ENCODE measurements around the gene RAF1. TPM values are rescaled to one million over a fixed set of nuclear protein-coding genes. Genes with fewer than 3 reads are reported as not detected.
A peak's percentile ranks its signal among the peaks of the same experiment; 100 is the strongest.

RAF1 gene
- total and polyA plus RNA-seq, 2 of the 8 experiments (the other 6 are each of a cell fraction or from before 2014, with no cell fraction given) = 103 to 118 TPM

- H4K5ac ChIP-seq (ENCODE audit: insufficient read length, low read depth, low read length) = no peak overlapping the region
- peaks cover 0 to 4% of the 10 kb centered on the region in 2 experiments for H4K20me1 ChIP-seq (replicated peaks in 1 of 2; ENCODE audit: control insufficient read depth in 1 of 2, insufficient read depth in 2 of 2, low read length in 2 of 2)
- H3K27me3 ChIP-seq (replicated peaks in 1 of 4; ENCODE audit: control insufficient read depth in 3 of 4, extremely low read depth in 1 of 4, insufficient read depth in 3 of 4, low read length in 3 of 4) = no peaks in the 10 kb centered on the region
- H2BK20ac ChIP-seq (ENCODE audit: low read length) = no peak overlapping the region
- peaks cover 5 to 17% of the 10 kb centered on the region in 2 experiments for H3K79me2 ChIP-seq (ENCODE audit: control insufficient read depth in 1 of 2, insufficient read depth in 2 of 2, low read length in 2 of 2)
- no peak overlapping the region for H2BK120ac ChIP-seq (replicated peaks; ENCODE audit: low read depth, low read length)
- TF ChIP-seq RFX5 (IDR thresholded peaks at IDR 0.05; ENCODE audit: borderline replicate concordance, low read depth, low read length) = no peak
- TF ChIP-seq KDM4A (IDR thresholded peaks at IDR 0.05; ENCODE audit: low read depth, low read length, severe bottlenecking) = peak; percentile 36
- 0 out of 2 replicates have a peak, but pooled peaks have one; percentile 30 for TF ChIP-seq TAF1 (IDR thresholded peaks at IDR 0.05; ENCODE audit: low read depth, low read length)
- TF ChIP-seq CHD2 (IDR thresholded peaks at IDR 0.05; ENCODE audit: low read length) = no peak
- TF ChIP-seq CEBPB (IDR thresholded peaks at IDR 0.05; ENCODE audit: low read depth, low read length) = no peak
- TF ChIP-seq POLR2AphosphoS5 (IDR thresholded peaks at IDR 0.05; ENCODE audit: low read depth, low read length) = no peak
- TF ChIP-seq SUZ12 (IDR thresholded peaks at IDR 0.05; ENCODE audit: low read length) = no peak
- H3K14ac ChIP-seq (ENCODE audit: insufficient read length) = no peak overlapping the region
- 42% methylated on average over 26 of the region's 26 CpGs; no CpG with 5 or more reads in 1 of the 2 experiments for WGBS, 2 experiments (ENCODE audit: extremely low coverage in 1 of 2, insufficient coverage in 1 of 2, insufficient read length in 1 of 2, insufficient replicate concordance in 2 of 2, low coverage in 1 of 2, low lambda C conversion rate in 2 of 2, missing lambda C conversion rate in 1 of 2)
- ChIA-PET CTCF (ENCODE audit: partially characterized antibody) (interaction anchor here (0.9 to 1.0 kb wide), 2 partner anchors 13 to 58 kb away, joined by 3 to 5 read pairs; no protein-coding TSS in a partner anchor), POLR2A (ENCODE audit: partially characterized antibody) (interaction anchor here (0.8 to 2.0 kb wide), 8 partner anchors 8 to 69 kb away, joined by 3 to 6 read pairs (median 3); partner anchors contain the start of genes MKRN2OS and TSEN2)
- no peaks in the 10 kb centered on the region for H3K79me1 ChIP-seq (ENCODE audit: low read depth, low read length)
- DNase-seq (ENCODE audit: low read depth in 1 of 2, low spot score in 2 of 2) = peak in 1 of 2 experiments; percentile 56
- H3K56ac ChIP-seq (replicated peaks; ENCODE audit: insufficient read length, low read depth, low read length) = no peak overlapping the region
- H3K4me1 ChIP-seq (replicated peaks in 1 of 4; ENCODE audit: control insufficient read depth in 3 of 4, insufficient read depth in 4 of 4, low read length in 3 of 4) = peaks cover 0 to 6% (median 2%) of the 10 kb centered on the region in 4 experiments; a peak in 2 of 7 replicates
- H2AFZ ChIP-seq (ENCODE audit: low read length) = peak overlapping the region; percentile 90
- no peak for FAIRE-seq
- H4K8ac ChIP-seq (ENCODE audit: extremely low read depth, insufficient read depth, low read length) = peak overlapping the region; percentile 7; the same call in 1 of the 2 replicates
- H2AK5ac ChIP-seq (ENCODE audit: low read depth, low read length) = no peak overlapping the region
- H3K36me3 ChIP-seq (ENCODE audit: control insufficient read depth in 2 of 4, insufficient read depth in 4 of 4, low read length in 3 of 4) = no peaks in the 10 kb centered on the region
- no peak overlapping the region; the same call in 1 of the 2 replicates for H3K18ac ChIP-seq (ENCODE audit: extremely low read depth, low read length)
- H3K4ac ChIP-seq (replicated peaks; ENCODE audit: insufficient read length, low read depth, low read length) = no peak overlapping the region
- no peaks in the 10 kb centered on the region for H3K9me3 ChIP-seq (ENCODE audit: insufficient read depth in 2 of 2, low read depth in 1 of 2, low read length in 1 of 2)
- H3K27ac ChIP-seq (ENCODE audit: low read depth, low read length) = no peak overlapping the region
- peak overlapping the region; percentile 68 to 80 for H3K4me2 ChIP-seq (ENCODE audit: insufficient read depth in 1 of 2, low read depth in 2 of 2, low read length in 2 of 2)
- H2BK15ac ChIP-seq (ENCODE audit: low read length) = no peak overlapping the region
- H3K9ac ChIP-seq (replicated peaks in 1 of 4; ENCODE audit: extremely low read depth in 1 of 4, low read depth in 3 of 4, low read length in 3 of 4) = peak overlapping the region in 3 of 4 experiments; percentile 60 to 65 (median 60); a peak in 6 of 7 replicates
- no peak overlapping the region for H2BK12ac ChIP-seq (ENCODE audit: low read depth, low read length)
- H4K91ac ChIP-seq (replicated peaks; ENCODE audit: insufficient read length, low read length) = peak overlapping the region; percentile 3
- H3K4me3 ChIP-seq (ENCODE audit: extremely low read depth in 1 of 4, insufficient read depth in 2 of 4, low read depth in 3 of 4, low read length in 4 of 4) = peak overlapping the region; percentile 13 to 55 (median 39); a peak in 6 of 8 replicates
- H3K23ac ChIP-seq (ENCODE audit: insufficient read length) = no peak overlapping the region
- peaks cover 7% of the 10 kb centered on the region for H3K23me2 ChIP-seq (ENCODE audit: low read depth, low read length)
- H2BK5ac ChIP-seq (ENCODE audit: low read depth, low read length) = no peak overlapping the region
Observed at GRCh38 chr3:12553921-12554391, 110.0 kb downstream of the RAF1 start.
